ENCODE results near the gene DIS3L2.
"Not testable (repeated sequence)": the region's sequence is repeated elsewhere in the genome, so short reads cannot be mapped to it uniquely, and the experiment has no call there.

- TF ChIP-seq CTCF (conservative IDR thresholded peaks at IDR 0.05; ENCODE audit: low read length); EZH2phosphoT487 (IDR thresholded peaks at IDR 0.05; ENCODE audit: borderline replicate concordance, low read depth, low read length): not testable (repeated sequence)
Observed at GRCh38 chr2:232379610-232380590, 418.4 kb downstream of the DIS3L2 start.

All from OCI-LY7 (cell line).